IMR-90 (cell line): ENCODE measurements around the gene IQGAP2. TPM values are rescaled to one million over a fixed set of nuclear protein-coding genes. Genes with fewer than 3 reads are reported as not detected.

Experiments
- ATAC-seq: fragments of 200-7000 bp; cut with Tn5 transposase; 2 replicates; pipeline ENCODE4 v1.9.1; 2020; ENCODE audit warnings: low read depth, mild to moderate bottlenecking, moderate library complexity
- BruUV-seq: library from RNA; stranded (reverse); fragments of 400-500 nt; replicated peaks from 2 replicates; lab custom pipeline; 2021; lab: Mats Ljungman, UMichigan
- CTCF ChIA-PET: fragments of 300-600 bp; formaldehyde crosslinking; extraction: SDS; loops from one replicate; lab custom pipeline; 2021; ENCODE audit warnings: antibody characterized with exemption; lab: Yijun Ruan, JAX
- POLR2A ChIA-PET: fragments of 300-600 bp; sonication (Branson Sonifier 250); formaldehyde crosslinking; loops from one replicate; lab custom pipeline; 2022; ENCODE audit warnings: antibody characterized with exemption; ENCODE audit not compliant: unreplicated experiment; lab: Charles Lee
- DNase-seq: peaks from one replicate; pipeline ENCODE4 v3.0.0; 2013
- H2AFZ ChIP-seq: replicated peaks from 2 replicates; pipeline ENCODE3; 2013; ENCODE audit warnings: low read length, mild to moderate bottlenecking; ENCODE audit not compliant: poor library complexity
- H2AK5ac ChIP-seq: 2 replicates; pipeline ENCODE4 v1.6.1; 2013; ENCODE audit warnings: low read depth, low read length, inconsistent platforms
- H2AK9ac ChIP-seq: replicated peaks from 2 replicates; pipeline ENCODE3; 2013; ENCODE audit warnings: mild to moderate bottlenecking, low read depth, low read length, moderate library complexity; ENCODE audit not compliant: poor library complexity
- H2BK120ac ChIP-seq: 2 replicates; pipeline ENCODE4 v1.6.1; 2013; ENCODE audit warnings: low read depth, low read length, inconsistent platforms
- H2BK15ac ChIP-seq: 3 replicates; pipeline ENCODE4 v1.6.1; 2013; ENCODE audit warnings: low read depth, low read length, inconsistent platforms
- H2BK20ac ChIP-seq: 2 replicates; pipeline ENCODE4 v1.6.1; 2013; ENCODE audit warnings: low read depth, mild to moderate bottlenecking, inconsistent platforms, low read length, moderate library complexity
- H2BK5ac ChIP-seq: 2 replicates; pipeline ENCODE4 v1.6.1; 2013; ENCODE audit warnings: mild to moderate bottlenecking, low read depth, low read length, inconsistent platforms; ENCODE audit not compliant: poor library complexity, severe bottlenecking
- H3K14ac ChIP-seq: replicated peaks from 2 replicates; pipeline ENCODE4 v1.6.1; 2013; ENCODE audit warnings: low read depth, low read length, inconsistent platforms
- H3K18ac ChIP-seq: 2 replicates; pipeline ENCODE4 v1.6.1; 2013; ENCODE audit warnings: low read depth, low read length, control low read depth
- H3K23ac ChIP-seq: 2 replicates; pipeline ENCODE4 v1.6.1; 2013; ENCODE audit warnings: low read depth, low read length, inconsistent platforms
- H3K27ac ChIP-seq: 2 replicates; pipeline ENCODE4 v1.5.1; 2013; ENCODE audit warnings: mild to moderate bottlenecking, control low read depth, low read length; ENCODE audit not compliant: insufficient read depth
- H3K27me3 ChIP-seq: 2 replicates; pipeline ENCODE4 v1.6.1; 2013; ENCODE audit warnings: low read length; ENCODE audit not compliant: control insufficient read depth, insufficient read depth
- H3K36me3 ChIP-seq: 2 replicates; pipeline ENCODE4 v1.6.1; 2013; ENCODE audit warnings: low read length, mixed read lengths; ENCODE audit not compliant: control insufficient read depth, insufficient read depth
- H3K4ac ChIP-seq: 2 replicates; pipeline ENCODE4 v1.6.1; 2013; ENCODE audit warnings: low read depth, low read length, inconsistent platforms
- H3K4me1 ChIP-seq: 2 replicates; pipeline ENCODE4 v1.6.1; 2013; ENCODE audit warnings: low read length, mixed read lengths; ENCODE audit not compliant: control insufficient read depth, insufficient read depth
- H3K4me2 ChIP-seq: 2 replicates; pipeline ENCODE4 v1.6.1; 2013; ENCODE audit warnings: low read depth, mild to moderate bottlenecking, control low read depth, low read length, moderate library complexity
- H3K4me3 ChIP-seq: 2 replicates; pipeline ENCODE4 v1.5.1; 2013; ENCODE audit warnings: low read depth, mild to moderate bottlenecking, control low read depth, low read length, moderate library complexity; ENCODE audit not compliant: insufficient read depth
- H3K56ac ChIP-seq: 2 replicates; pipeline ENCODE4 v1.6.1; 2013; ENCODE audit warnings: low read length, inconsistent platforms; ENCODE audit not compliant: insufficient read depth; ENCODE audit errors: extremely low read depth
- H3K79me1 ChIP-seq, 2 experiments: 2 replicates each; pipeline ENCODE4 v1.6.1; 2013; ENCODE audit warnings: low read length in 2 of 2, inconsistent platforms in 1 of 2, low read depth in 1 of 2
- H3K9ac ChIP-seq: 2 replicates; pipeline ENCODE4 v1.6.1; 2013; ENCODE audit warnings: low read depth, low read length, control low read depth
- H3K9me1 ChIP-seq: 2 replicates; pipeline ENCODE4 v1.6.1; 2013; ENCODE audit warnings: low read length, inconsistent platforms; ENCODE audit not compliant: insufficient read depth
- H3K9me3 ChIP-seq: 2 replicates; pipeline ENCODE4 v1.6.1; 2013; ENCODE audit warnings: low read length; ENCODE audit not compliant: control insufficient read depth, insufficient read depth
- H4K20me1 ChIP-seq: 2 replicates; pipeline ENCODE4 v1.6.1; 2013; ENCODE audit warnings: low read length, inconsistent platforms; ENCODE audit not compliant: insufficient read depth
- H4K5ac ChIP-seq: 2 replicates; pipeline ENCODE4 v1.6.1; 2013; ENCODE audit warnings: mild to moderate bottlenecking, low read depth, low read length, control low read depth
- H4K8ac ChIP-seq, 2 experiments: 2 replicates each; pipeline ENCODE4 v1.6.1; 2013; ENCODE audit warnings: low read depth in 2 of 2, low read length in 2 of 2, control low read depth in 1 of 2, inconsistent platforms in 1 of 2
- H4K91ac ChIP-seq: 2 replicates; pipeline ENCODE4 v1.6.1; 2013; ENCODE audit warnings: low read depth, low read length, inconsistent platforms; ENCODE audit not compliant: insufficient read depth
- BHLHE40 ChIP-seq: fragments of 150-350 bp; IDR thresholded peaks from 2 replicates; pipeline ENCODE4 v1.6.1; 2016; ENCODE audit warnings: mild to moderate bottlenecking, low read depth, low read length
- CEBPB ChIP-seq: IDR thresholded peaks from 2 replicates; pipeline ENCODE4 v1.6.1; 2012; ENCODE audit warnings: low read depth, low read length, improper control_type of control experiment
- CHD1 ChIP-seq: IDR thresholded peaks from 2 replicates; pipeline ENCODE4 v1.6.1; 2012; ENCODE audit warnings: low read depth, low read length, improper control_type of control experiment
- CTCF ChIP-seq: conservative IDR thresholded peaks from 2 replicates; pipeline ENCODE4 v1.5.1; 2012; ENCODE audit warnings: mild to moderate bottlenecking, low read depth, low read length, improper control_type of control experiment
- ELK1 ChIP-seq: fragments of 150-350 bp; IDR thresholded peaks from 2 replicates; pipeline ENCODE4 v1.6.1; 2016; ENCODE audit warnings: low read depth, mild to moderate bottlenecking, low read length, moderate library complexity, borderline replicate concordance
- MAFK ChIP-seq: IDR thresholded peaks from 2 replicates; pipeline ENCODE4 v1.6.1; 2012; ENCODE audit warnings: low read depth, low read length, improper control_type of control experiment
- MXI1 ChIP-seq: IDR thresholded peaks from 2 replicates; pipeline ENCODE4 v1.6.1; 2012; ENCODE audit warnings: low read depth, mild to moderate bottlenecking, low read length, moderate library complexity, borderline replicate concordance
- NFE2L2 ChIP-seq: fragments of 150-350 bp; IDR thresholded peaks from 2 replicates; pipeline ENCODE4 v1.6.1; 2016; ENCODE audit warnings: low read depth, mild to moderate bottlenecking, low read length
- POLR2A ChIP-seq: IDR thresholded peaks from 2 replicates; pipeline ENCODE4 v1.6.1; 2012; ENCODE audit warnings: mild to moderate bottlenecking, low read depth, low read length
- RAD21 ChIP-seq: IDR thresholded peaks from 2 replicates; pipeline ENCODE4 v1.6.1; 2012; ENCODE audit warnings: low read length, improper control_type of control experiment
- SMC3 ChIP-seq: fragments of 150-350 bp; IDR thresholded peaks from 2 replicates; pipeline ENCODE4 v1.6.1; 2016; ENCODE audit warnings: low read depth, mild to moderate bottlenecking, antibody characterized with exemption, low read length, moderate library complexity
- WGBS, 2 experiments: methylation state at CpG; one replicate each; pipeline versions ENCODE4 v1.1.5 to v1.1.7; 2013; ENCODE audit warnings: missing lambda C conversion rate in 2 of 2; ENCODE audit not compliant: insufficient read length in 1 of 2; ENCODE audit errors: extremely low coverage in 2 of 2; 5-methylcytosine and 5-hydroxymethylcytosine counted together
- dilution Hi-C: fragments of 300-500 bp; cut with HindIII; formaldehyde crosslinking; loops from one replicate; pipeline ENCODE4 v1.14.3; 2018; ENCODE audit warnings: low sequenced_read_pairs; ENCODE audit not compliant: unreplicated experiment
- in situ Hi-C: fragments of 300-500 bp; cut with MboI; formaldehyde crosslinking; loops from 3 replicates; pipeline ENCODE4 v1.14.3; 2019; ENCODE audit warnings: low sequenced_read_pairs, inconsistent platforms, mixed read lengths
- intact Hi-C: fragments of 100-400 bp; cut with micrococcal nuclease; formaldehyde crosslinking; loops from 2 replicates; pipeline ENCODE4 v1.10.0; 2022
- polyA plus RNA-seq, 3 experiments: library from polyadenylated mRNA; depleted of rRNA; stranded (reverse); fragments of >200 nt; gene quantifications; 2 replicates each; pipeline ENCODE4 v1.2.3, GENCODE V29; 2012; ENCODE audit warnings: low replicate concordance in 1 of 3
- total RNA-seq: library from RNA; depleted of rRNA; stranded (reverse); fragments of >200 nt; gene quantifications from 2 replicates; pipeline ENCODE4 v1.2.3, GENCODE V29; 2012

IQGAP2 gene
- total and polyA plus RNA-seq, 2 of the 4 experiments (the other 2 are of a cell fraction): 0.21 to 0.36 TPM

GRCh38 chr5:76662521-76662920, 259.4 kb downstream of the IQGAP2 start:
- DNase-seq (no peak), ATAC-seq (no peak)
- no peak overlapping the region for H2AFZ ChIP-seq
- H3K23ac ChIP-seq: no peak overlapping the region
- no peak overlapping the region for H3K14ac ChIP-seq
- H3K9me1 ChIP-seq: no peaks in the 10 kb centered on the region
- H3K27ac ChIP-seq: no peak overlapping the region
- H3K18ac ChIP-seq: no peak overlapping the region
- dilution Hi-C loops: no loop called here
- POLR2A ChIA-PET: no interaction called here
- no peaks in the 10 kb centered on the region for H3K9me3 ChIP-seq
- H3K36me3 ChIP-seq: no peaks in the 10 kb centered on the region
- intact Hi-C loops: no loop called here
- peak overlapping the region; percentile 18; the same call in 1 of the 2 replicates for H2BK120ac ChIP-seq
- no peak overlapping the region for H4K8ac ChIP-seq
- H3K79me1 ChIP-seq: no peaks in the 10 kb centered on the region
- no peak overlapping the region for H3K4me3 ChIP-seq
- H4K91ac ChIP-seq: no peak overlapping the region
- peaks cover 4% of the 10 kb centered on the region; the same call in 1 of the 2 replicates for H3K4me1 ChIP-seq
- H3K4ac ChIP-seq: no peak overlapping the region
- H3K9ac ChIP-seq: no peak overlapping the region
- in situ Hi-C loops: no loop called here
- H2BK5ac ChIP-seq: no peak overlapping the region
- no peak overlapping the region for H2AK9ac ChIP-seq
- H3K27me3 ChIP-seq: no peaks in the 10 kb centered on the region
- CTCF ChIA-PET: no interaction called here
- no peak overlapping the region for H3K56ac ChIP-seq
- WGBS, 2 experiments: no CpG with 5 or more reads among the region's 5 CpGs
- TF ChIP-seq MAFK (no peak), BHLHE40 (no peak), ELK1 (no peak), POLR2A (no peak), CEBPB (no peak), NFE2L2 (no peak), CHD1 (no peak), SMC3 (no peak), MXI1 (no peak), RAD21 (no peak), CTCF (no peak)
- H2BK15ac ChIP-seq: no peak overlapping the region; the same call in 2 of the 3 replicates
- no peaks in the 10 kb centered on the region for H4K20me1 ChIP-seq
- BruUV-seq: no TSS peak
- no peak overlapping the region for H4K5ac ChIP-seq
- no peak overlapping the region for H3K4me2 ChIP-seq
- no peak overlapping the region for H2AK5ac ChIP-seq
- H2BK20ac ChIP-seq: no peak overlapping the region; the same call in 1 of the 2 replicates
